ENCODE data around the gene SERGEF. TPM values are rescaled to one million over a fixed set of nuclear protein-coding genes. Genes with fewer than 3 reads are reported as not detected.

Gene SERGEF
- total RNA-seq, 6 experiments from 2014 or later = 13.5 to 19.3 (median 17.7) TPM

GRCh38 chr11:17840101-17840548, 172.7 kb downstream of the SERGEF start:
- H3K4me3 Mint-ChIP-seq = no peak overlapping the region
- H3K27ac Mint-ChIP-seq = no peak overlapping the region
- H3K27me3 Mint-ChIP-seq (ENCODE audit: insufficient read depth) = peaks cover 4% of the 10 kb centered on the region; the same call in 1 of the 2 replicates
- DNase-seq = no peak
- H3K36me3 Mint-ChIP-seq (ENCODE audit: low read depth) = no peaks in the 10 kb centered on the region
- no peaks in the 10 kb centered on the region for H3K9me3 Mint-ChIP-seq
- no peak for TF ChIP-seq CTCF (IDR thresholded peaks at IDR 0.05)
- H3K4me1 Mint-ChIP-seq (ENCODE audit: low read depth) = peaks cover 2% of the 10 kb centered on the region

GRCh38 chr11:17839450-17839849, 173.4 kb downstream of the SERGEF start:
- Mint-ChIP-seq H3K27ac (no peak overlapping the region), H3K4me3 (no peak overlapping the region), H3K36me3 (ENCODE audit: low read depth) (no peaks in the 10 kb centered on the region), H3K27me3 (ENCODE audit: insufficient read depth) (peaks cover 6% of the 10 kb centered on the region; the same call in 1 of the 2 replicates), H3K9me3 (no peaks in the 10 kb centered on the region), H3K4me1 (ENCODE audit: low read depth) (no peaks in the 10 kb centered on the region)
- no peak for DNase-seq
- TF ChIP-seq CTCF (IDR thresholded peaks at IDR 0.05) = no peak

GRCh38 chr11:17838102-17838501, 174.7 kb downstream of the SERGEF start:
- TF ChIP-seq CTCF (IDR thresholded peaks at IDR 0.05) = no peak
- peaks cover 6% of the 10 kb centered on the region; the same call in 1 of the 2 replicates for H3K27me3 Mint-ChIP-seq (ENCODE audit: insufficient read depth)
- no peak for DNase-seq
- no peak overlapping the region for H3K27ac Mint-ChIP-seq
- no peaks in the 10 kb centered on the region for H3K4me1 Mint-ChIP-seq (ENCODE audit: low read depth)
- no peaks in the 10 kb centered on the region for H3K36me3 Mint-ChIP-seq (ENCODE audit: low read depth)
- H3K4me3 Mint-ChIP-seq = no peak overlapping the region
- H3K9me3 Mint-ChIP-seq = no peaks in the 10 kb centered on the region

- no peak for DNase-seq
- H3K27me3 Mint-ChIP-seq (ENCODE audit: insufficient read depth) = peaks cover 2% of the 10 kb centered on the region; the same call in 1 of the 2 replicates
- no peaks in the 10 kb centered on the region for H3K36me3 Mint-ChIP-seq (ENCODE audit: low read depth)
- no peak overlapping the region for H3K4me3 Mint-ChIP-seq
- H3K9me3 Mint-ChIP-seq = no peaks in the 10 kb centered on the region
- TF ChIP-seq CTCF (IDR thresholded peaks at IDR 0.05) = no peak
- no peak overlapping the region for H3K27ac Mint-ChIP-seq
- peaks cover 6% of the 10 kb centered on the region; the same call in 1 of the 2 replicates for H3K4me1 Mint-ChIP-seq (ENCODE audit: low read depth)
Observed at GRCh38 chr11:17831883-17832282, 181.0 kb downstream of the SERGEF start.

GRCh38 chr11:17831228-17831627, 181.6 kb downstream of the SERGEF start:
- H3K4me1 Mint-ChIP-seq (ENCODE audit: low read depth) = peaks cover 6% of the 10 kb centered on the region; the same call in 1 of the 2 replicates
- no peak overlapping the region for H3K27ac Mint-ChIP-seq
- TF ChIP-seq CTCF (IDR thresholded peaks at IDR 0.05) = no peak
- no peak for DNase-seq
- no peak overlapping the region for H3K4me3 Mint-ChIP-seq
- H3K36me3 Mint-ChIP-seq (ENCODE audit: low read depth) = no peaks in the 10 kb centered on the region
- H3K9me3 Mint-ChIP-seq = no peaks in the 10 kb centered on the region
- peaks cover 2% of the 10 kb centered on the region; the same call in 1 of the 2 replicates for H3K27me3 Mint-ChIP-seq (ENCODE audit: insufficient read depth)

Measured in HFFc6 (cell line).